HG03064 (cell line): ENCODE results near the gene RBBP7.
A peak's percentile ranks its signal among the peaks of the same experiment; 100 is the strongest.

ENCODE experiments used
- ATAC-seq: cut with Tn5 transposase; IDR thresholded peaks from one replicate; pipeline ENCODE4 v1.9.1; 2021; ENCODE audit warnings: low read depth; ENCODE audit not compliant: unreplicated experiment

RBBP7 gene

DNA sequence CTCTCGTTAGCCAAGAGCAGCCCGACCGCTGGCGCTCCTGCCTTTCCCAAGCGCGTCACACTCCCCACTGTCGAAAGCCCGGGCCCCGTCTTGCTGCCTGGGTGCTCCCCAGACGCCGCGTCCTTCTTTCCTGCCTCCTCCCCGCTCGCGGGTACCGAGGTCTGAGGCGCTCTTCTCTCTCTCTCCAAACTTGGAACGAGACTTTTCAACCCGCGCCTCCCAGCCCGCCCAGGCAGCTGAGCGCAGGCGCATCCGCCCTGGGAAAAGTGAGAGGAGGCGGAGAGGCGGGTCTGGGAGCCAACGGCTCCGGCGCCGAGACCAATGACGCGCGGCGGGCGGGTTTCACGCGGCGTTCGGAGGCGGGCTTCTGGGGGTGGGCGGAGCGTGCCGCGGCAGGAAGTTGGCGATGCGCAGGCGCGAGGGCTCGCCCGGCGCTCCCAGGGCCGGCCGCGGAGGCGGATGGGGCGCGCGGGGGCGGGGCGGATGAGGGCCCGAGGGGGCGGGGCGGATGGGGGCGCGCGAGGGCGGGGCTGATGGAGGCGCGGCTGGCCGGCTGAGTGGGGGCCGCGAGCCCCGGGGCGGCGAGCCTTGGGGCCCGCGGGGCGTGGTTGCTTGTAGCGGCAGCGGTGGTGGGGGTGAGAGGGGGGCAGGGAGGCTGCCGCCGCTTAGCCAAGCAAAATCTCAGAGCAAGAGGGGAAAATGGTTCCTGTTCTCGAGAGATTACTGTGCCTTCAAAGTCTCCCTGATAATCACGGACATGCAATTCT, at the start of gene RBBP7:
Gene RBBP7 (minus strand): TSS at position 268 of the 767 bp plus-strand sequence. CDS start 309 bp downstream, outside the sequence.
- peak; percentile 86 for ATAC-seq

DNA sequence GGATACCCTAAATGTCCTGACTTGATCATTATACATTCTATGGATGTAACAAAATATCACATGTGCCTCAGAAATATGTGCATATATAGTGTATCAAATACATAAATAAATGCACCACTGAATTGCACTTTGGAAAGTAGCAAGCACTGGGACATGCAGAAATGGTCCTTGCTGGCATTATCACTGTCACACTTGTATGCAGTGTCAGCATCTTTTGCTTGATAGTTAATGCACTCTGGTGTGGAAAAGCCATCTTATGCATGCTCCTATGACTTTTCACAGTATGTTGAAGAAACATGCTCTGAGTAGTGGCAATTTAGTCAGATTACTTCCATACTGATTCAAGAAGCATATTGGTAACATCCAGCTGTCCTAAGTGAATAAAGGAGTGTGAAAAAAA, 48.8 kb upstream of the RBBP7 start:
- ATAC-seq: no peak

DNA sequence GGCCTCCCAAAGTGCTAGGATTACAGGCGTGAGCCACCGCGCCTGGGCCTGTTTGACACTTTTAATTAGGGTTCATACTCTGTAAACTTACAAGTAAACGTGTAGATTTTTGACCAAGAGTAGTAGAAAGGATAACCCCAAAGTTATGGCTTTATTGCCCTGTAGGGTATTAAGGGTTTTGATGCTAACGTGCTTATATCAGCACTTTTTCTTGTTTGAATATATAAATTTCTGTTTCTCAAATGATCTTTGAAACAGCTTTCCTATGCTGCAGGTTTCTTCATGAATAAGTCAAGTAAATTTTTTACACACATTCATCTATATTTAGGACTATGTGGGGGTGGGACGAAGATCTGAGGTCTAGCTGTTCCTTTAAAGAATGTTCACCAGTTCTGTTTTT, 47.0 kb upstream of the RBBP7 start:
- no peak for ATAC-seq

GRCh38 chrX:16916561-16916960, 46.4 kb upstream of the RBBP7 start:
- no peak for ATAC-seq

- ATAC-seq: no peak
Observed at GRCh38 chrX:16914058-16914457, 43.9 kb upstream of the RBBP7 start.

- ATAC-seq: no peak
Observed at GRCh38 chrX:16910376-16910775, 40.2 kb upstream of the RBBP7 start.

DNA sequence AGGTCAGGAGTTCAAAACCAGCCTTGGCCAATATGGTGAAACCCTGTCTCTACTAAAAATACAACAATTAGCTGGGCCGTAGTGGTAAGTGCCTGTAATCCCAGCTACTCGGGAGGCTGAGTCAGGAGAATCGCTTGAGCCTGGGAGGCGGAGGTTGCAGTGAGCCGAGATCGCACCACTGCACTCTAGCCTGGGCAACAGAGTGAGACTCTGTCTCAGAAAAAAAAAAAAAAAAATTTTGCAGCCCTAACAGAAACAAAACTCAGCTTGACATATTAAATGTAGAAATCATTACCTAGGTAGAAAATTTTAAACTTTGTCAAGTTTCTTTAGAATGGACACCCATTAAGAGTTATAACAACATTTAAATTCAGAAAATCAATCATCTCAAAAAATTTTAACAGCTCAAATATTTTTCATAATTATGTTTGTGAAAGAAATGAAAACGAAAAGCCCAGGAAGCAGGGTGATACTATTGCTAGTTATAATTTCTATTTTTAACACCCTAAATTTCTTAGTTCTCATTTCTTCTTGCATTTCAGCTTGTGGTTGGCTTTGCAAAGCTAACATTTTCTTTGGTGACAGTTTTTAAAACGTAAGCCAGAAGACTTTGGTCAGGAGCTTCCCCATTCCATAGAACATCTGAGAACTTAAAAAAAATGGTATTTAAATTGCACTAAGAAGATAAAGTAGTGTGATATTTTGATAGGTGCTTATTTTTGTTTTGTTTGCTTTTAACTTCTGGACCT, 33.3 kb upstream of the RBBP7 start:
- peak; percentile 69 for ATAC-seq

DNA sequence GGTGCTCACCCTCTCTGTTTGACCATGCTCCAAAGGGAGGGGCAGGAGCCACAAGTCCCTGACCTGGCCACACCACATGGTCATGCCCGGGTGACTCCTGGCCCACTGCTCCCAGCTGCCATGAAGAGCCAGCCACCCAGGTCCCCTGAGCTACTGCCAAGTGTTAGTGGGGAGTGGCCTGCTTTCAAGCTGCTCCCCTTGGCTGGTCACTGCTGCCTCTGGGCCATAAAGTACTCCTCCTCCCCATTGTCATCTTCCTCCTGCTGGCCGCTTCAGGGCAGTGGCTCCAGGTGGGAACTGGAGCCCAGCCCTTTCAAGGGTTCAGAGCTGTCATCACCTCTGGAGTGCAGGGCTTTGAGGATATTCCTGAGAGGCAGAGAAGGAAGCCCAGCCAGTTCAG, 27.3 kb upstream of the RBBP7 start:
- no peak for ATAC-seq

- peak; percentile 74 for ATAC-seq
Observed at GRCh38 chrX:16892504-16893362, 22.6 kb upstream of the RBBP7 start.

DNA sequence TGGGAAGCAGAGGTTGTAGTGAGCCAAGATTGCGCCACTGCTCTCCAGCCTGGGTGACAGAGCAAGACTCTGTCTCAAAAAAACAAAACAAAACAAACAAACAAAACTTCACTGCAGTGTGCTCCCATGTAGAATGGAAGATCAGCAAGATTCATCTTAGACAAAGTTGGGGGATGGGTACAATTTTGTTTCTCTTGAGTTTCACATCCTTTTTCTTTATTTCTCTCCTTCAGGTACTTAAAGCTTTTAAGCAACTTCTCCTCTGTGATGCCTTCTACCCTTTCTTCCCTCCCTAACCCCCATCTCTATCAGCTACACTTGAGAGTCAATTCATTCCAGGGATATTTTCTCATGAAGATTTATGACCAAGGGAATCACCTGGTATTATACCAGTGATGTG, 15.5 kb upstream of the RBBP7 start:
- no peak for ATAC-seq

DNA sequence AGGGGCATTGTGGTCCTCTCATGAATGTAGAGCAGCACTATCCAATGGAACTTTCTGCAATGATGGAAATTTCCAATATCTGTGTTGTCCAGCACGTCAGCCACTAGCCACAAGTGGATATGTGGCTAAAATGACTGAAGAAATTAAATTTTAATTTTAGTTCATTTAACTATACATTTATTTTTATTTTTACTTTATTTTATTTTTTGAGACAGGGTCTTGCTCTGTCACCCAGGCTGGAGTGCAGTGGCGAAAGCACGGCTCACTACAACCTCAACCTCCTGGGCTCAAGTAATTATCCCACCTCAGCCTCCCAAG, 13.3 kb upstream of the RBBP7 start:
- ATAC-seq: no peak

DNA sequence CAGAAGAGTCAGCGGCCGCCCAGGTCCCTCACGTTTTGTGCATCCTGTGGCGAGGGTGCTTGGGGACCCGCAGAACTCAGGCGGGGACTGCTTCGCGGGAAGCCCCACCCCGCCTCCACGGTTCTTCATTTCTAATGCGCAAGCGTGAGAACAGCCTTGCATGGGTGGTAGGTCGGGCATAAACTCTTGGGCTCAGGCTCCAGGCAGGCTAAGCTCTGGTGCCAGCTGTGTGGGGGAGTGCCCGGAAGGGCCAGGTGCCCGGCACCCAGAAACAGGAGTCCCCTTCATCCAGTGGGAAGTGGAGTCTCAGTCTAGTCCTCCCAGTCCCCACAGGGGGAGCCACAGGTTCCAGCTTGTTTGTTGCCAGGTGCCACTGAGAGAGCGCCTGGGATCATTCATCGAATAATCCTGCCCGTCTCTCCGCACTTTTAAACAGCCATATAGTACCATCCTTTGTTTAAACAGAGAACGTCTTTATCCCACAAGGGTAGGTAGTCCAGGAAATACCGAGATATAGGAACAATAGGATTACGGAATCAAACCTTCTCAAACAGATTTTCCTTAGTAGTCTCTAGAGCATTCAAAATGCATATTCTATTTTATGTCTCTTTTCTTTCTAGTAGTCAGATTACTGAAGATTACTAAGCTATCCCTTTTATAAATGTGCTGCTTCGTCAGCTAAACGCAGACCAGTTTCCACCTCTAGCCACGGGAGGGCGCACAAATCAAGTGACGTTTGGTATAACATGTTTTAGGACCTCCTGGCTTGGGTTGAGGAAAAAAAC, 12.7 kb upstream of the RBBP7 start:
- ATAC-seq: no peak

- peak; percentile 47 for ATAC-seq
Observed at GRCh38 chrX:16882169-16882568, 12.0 kb upstream of the RBBP7 start.

GRCh38 chrX:16876696-16877095, 6.5 kb upstream of the RBBP7 start:
- no peak for ATAC-seq

GRCh38 chrX:16874458-16875095, 4.4 kb upstream of the RBBP7 start:
- no peak for ATAC-seq

- no peak for ATAC-seq
Observed at GRCh38 chrX:16873106-16873505, 2.9 kb upstream of the RBBP7 start.

GRCh38 chrX:16870862-16871815, 977 bp upstream of the RBBP7 start:
- ATAC-seq: peak; percentile 10

- peak; percentile 48 for ATAC-seq
Observed at GRCh38 chrX:16869393-16870094, 618 bp downstream of the RBBP7 start.
